ENCODE measurements around the gene PYROXD2. TPM values are rescaled to one million over a fixed set of nuclear protein-coding genes. Genes with fewer than 3 reads are reported as not detected.
A peak's percentile ranks its signal among the peaks of the same experiment; 100 is the strongest.
"Not testable (repeated sequence)": the region's sequence is repeated elsewhere in the genome, so short reads cannot be mapped to it uniquely, and the experiment has no call there.

PYROXD2 gene
- total RNA-seq, 1 experiment from 2014 or later: 4.2 TPM

DNA sequence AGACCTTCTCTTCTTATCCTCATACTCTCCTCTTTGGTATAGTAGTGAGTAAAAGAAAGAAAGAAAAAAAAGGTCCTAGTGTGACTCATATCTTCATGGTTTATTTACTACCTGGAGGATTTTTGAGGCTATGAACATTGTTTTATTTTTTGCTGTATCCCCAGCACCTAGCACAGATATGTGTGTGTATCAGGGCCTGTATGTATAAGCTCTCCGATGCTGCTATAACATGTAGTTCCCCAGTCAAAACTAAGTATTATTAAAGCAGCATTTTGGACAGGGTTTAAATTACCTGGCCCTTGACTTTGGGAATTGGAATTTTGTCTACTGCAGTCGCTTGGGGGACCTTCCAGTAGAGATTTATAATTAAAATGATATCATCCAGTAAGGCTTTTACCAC, 46.3 kb downstream of the PYROXD2 start:
- no peak for DNase-seq (ENCODE audit: low spot score)

DNA sequence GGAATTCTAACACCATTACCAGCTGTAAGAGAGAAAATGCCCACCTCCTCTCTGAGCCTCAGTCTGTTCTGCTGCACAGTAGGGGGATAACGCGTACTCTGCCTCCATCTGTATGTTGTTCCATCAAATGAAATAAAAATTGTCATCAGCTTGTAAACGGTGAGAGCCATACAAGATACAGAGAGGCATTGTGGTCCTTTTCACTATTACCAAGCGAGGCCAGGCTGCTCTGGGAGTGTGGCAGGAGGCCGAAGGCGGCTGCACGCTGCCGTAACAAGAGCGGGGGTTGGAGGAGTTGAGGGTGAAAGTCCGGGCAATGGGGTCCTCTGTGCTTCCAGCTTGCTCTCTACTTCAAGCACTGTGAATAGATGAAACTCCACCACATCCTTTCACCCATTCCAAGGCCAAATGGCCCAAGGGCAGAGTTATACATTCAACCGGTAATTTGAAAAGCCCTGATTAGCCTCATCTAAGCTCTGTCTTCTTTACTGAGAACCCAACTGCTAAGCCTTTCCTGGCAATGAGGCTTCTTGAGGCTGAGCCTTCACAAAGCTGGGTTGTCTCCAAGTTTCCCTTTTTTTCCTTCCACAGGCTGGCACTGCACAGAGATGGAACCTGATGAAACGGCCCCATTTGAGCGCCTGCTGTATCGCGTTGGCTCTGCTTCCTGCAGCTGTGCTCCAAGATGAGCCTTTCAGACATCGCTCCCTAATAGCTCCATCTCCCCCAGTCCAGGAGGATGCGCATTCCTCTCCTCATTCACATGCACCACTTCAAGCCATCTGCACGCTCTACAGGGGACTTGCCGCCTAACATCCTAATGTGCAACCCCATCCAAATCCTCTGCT, 47.2 kb downstream of the PYROXD2 start:
- no peak for DNase-seq (ENCODE audit: low spot score)

DNA sequence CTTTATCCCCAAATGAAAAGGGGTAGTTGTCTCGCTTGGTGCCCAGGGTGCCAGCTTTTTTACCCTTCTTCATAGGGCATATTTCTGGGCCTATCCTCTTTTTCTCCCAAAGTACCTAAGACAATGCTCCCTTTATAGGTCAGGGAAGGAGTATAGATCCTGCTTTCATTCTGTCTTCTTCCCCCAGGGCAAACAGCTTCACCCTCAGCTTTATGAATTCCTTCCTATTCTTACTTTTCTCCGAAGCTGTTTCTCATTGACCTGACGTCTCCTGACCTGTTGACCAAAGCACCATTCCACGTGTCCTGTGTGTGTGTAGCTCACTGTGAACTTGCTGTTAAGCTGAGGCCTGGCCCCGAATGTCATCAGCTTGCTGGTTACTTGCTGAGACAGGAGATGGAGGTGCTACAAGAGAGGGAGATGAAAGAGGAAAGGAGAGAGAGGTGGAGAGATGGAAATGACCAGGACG, 48.9 kb downstream of the PYROXD2 start:
- no peak for DNase-seq (ENCODE audit: low spot score)

DNA sequence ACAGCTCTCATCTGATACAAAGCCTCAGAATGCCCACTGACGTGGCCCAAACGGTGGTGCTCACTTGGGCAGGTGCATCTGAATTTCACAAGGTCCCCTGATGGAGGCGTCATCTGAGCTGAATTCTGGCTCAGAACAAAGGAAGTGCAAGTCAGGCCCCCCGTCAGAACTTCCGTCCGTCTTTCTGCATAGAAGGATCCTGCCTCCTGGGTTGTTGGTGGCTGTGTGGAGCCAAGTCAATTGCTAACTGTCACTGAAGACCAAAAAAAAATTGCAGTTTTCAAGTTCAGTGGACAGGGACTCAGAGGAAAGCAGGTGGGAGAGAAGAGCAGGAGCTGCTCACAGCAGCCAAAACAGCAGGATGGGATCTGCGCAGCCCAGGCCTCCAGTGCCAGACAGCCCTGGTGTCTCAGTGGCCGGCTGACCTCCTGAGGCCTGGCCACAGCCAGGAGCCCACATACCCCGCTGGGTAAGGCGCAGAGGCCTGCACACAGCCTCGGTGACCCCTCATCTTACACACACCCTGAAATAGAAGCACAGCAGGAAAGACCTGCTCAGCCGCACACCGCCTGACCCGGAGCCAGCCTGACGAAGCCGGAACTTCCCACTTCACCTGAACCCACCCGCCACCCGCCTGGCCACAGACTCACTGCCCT, 49.4 kb downstream of the PYROXD2 start:
- DNase-seq (ENCODE audit: low spot score): no peak

DNA sequence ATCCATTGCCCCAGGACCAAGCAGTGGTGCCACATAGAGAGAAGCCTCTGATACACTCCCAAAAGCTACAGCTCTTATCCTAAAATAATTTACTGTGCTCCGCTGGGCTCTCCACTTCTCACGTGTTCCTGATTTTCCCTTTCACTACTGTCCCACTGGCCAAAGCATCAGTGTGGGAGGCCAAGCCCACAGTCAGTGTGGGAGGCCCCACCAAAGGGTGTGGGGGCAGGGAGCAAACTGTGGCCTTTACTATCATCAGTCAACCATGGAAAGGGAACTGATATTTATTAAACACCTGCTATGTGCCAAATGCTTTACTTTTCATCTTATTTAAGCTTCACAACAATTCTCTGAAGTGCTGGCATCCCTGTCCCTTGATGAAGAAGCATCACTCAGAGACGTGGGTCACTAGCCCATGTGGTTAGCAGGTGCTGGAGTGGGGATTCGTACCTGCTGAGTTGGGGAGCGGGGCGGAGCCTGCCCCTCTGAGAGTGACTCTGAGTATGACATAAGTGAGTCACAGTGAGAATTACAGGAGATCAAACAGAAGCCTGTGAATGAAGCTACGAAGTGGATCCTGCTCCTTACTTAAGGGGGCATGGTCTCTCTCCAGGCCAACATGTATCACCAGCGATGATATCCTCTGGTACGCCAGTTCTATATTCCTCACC, 50.4 kb downstream of the PYROXD2 start:
- no peak for DNase-seq (ENCODE audit: low spot score)

- no peak for DNase-seq (ENCODE audit: low spot score)
These were observed 51.8 kb downstream of the PYROXD2 start for GRCh38 chr10:98363220-98363619.

GRCh38 chr10:98361131-98362025, 53.6 kb downstream of the PYROXD2 start:
- peak; percentile 95 for DNase-seq (ENCODE audit: low spot score)

- no peak for DNase-seq (ENCODE audit: low spot score)
These were observed 57.7 kb downstream of the PYROXD2 start for GRCh38 chr10:98357194-98357822.

- no peak for DNase-seq (ENCODE audit: low spot score)
These were observed 60.5 kb downstream of the PYROXD2 start for GRCh38 chr10:98354491-98354890.

GRCh38 chr10:98353170-98353569, 61.8 kb downstream of the PYROXD2 start:
- no peak for DNase-seq (ENCODE audit: low spot score)

DNA sequence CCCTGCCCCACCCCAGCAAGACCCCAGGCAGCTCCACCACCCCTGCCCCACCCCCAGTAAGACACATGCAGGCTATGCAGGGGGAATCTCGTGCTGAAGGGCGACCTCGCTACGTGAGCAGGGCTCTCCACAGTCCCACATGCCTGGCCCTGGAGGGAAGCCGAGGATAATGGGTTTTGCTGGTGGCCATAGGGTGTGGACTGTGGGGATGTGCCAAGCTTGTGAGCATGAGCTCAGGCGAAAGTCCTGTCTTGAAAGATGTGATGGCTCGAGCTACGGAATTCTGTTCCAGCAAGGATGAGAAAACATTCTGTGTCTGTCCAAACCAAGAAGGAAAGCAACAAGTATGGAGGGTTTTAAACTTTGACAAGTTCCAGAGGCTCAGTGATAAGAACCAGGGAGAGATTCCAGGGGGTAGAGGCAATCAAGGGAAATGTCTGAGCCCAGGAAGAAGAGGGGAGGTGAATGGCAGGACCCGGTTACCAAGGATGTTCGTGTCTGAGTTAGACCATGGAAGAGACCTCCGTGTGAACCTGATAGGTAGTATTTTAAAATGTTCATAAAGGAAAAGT, 63.1 kb downstream of the PYROXD2 start:
- DNase-seq (ENCODE audit: low spot score): no peak

GRCh38 chr10:98349508-98349922, 65.5 kb downstream of the PYROXD2 start:
- peak; percentile 70 for DNase-seq (ENCODE audit: low spot score)

DNA sequence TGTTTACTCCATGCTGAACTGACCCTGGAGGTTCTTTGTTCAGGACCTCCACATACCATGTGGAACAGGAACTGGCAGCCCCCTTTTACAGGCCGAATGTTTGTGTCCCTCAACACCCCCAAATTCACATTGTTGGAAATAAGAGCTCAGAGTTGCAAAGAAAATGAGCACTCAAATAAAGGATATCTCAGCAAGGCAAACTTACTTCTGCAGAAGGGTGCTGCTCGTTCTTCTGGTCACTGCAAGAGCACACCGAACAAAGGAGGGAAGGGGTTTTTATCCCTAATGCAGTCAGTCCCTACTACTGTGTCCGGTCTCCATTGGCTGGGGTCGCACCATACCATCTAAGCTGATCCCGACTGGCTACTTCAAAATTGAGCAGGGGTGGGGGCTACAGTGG, 68.1 kb downstream of the PYROXD2 start:
- DNase-seq (ENCODE audit: low spot score): no peak

- no peak for DNase-seq (ENCODE audit: low spot score)
These were observed 70.4 kb downstream of the PYROXD2 start for GRCh38 chr10:98344589-98345038.

DNA sequence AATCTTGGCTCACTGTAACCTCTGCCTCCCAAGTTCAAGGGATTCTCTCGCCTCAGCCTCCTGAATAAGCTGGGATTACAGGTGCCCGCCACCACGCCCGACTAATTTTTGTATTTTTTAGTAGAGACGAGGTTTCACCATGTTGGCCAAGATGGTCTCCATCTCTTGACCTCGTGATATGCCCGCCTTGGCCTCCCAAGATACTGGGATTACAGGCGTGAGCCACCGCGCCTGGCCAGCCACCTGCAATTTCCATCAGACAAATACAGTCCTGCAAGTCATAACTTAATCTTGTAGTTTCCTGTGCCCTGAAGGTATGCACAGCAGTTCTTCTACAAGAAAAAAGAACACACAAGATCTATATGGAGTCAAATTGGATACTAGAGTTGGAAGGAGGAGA, 73.3 kb downstream of the PYROXD2 start:
- DNase-seq (ENCODE audit: low spot score): not testable (repeated sequence)

- DNase-seq (ENCODE audit: low spot score): no peak
These were observed 74.1 kb downstream of the PYROXD2 start for GRCh38 chr10:98340940-98341310.

DNA sequence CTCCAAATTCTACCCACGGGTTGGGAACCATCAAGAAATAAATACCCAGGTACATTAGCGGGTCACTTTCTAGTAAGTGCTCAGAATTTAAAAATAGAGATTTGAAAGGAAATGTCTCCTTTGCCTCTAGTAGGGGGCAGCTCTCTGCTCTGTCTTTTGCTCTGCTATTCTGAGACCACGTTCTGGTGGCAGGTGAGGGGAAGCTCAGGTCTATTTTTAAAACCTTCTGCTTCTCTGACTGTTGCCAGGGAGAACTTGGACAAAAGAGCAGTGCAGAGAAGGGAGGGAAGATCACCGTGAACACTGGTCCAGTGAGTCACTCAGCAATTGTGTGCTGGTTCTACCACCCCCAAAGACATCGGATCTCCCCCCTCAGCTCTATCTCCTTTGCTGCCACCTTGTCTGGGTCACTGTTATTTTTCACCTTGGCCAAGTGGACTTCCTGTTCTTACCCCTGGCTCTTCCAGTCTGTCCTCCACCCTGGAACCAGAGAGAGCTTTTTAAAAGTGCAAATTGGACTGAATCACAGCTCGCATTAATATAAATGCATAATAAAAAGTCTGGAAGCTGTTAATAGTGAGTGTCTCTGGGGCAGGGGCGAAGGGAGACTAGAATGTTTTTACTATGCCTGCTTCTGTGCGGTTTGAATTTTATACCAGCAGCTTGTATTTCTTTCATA, 74.6 kb downstream of the PYROXD2 start:
- DNase-seq (ENCODE audit: low spot score): no peak

GRCh38 chr10:98339799-98340198, 75.2 kb downstream of the PYROXD2 start:
- DNase-seq (ENCODE audit: low spot score): no peak

- no peak for DNase-seq (ENCODE audit: low spot score)
These were observed 76.1 kb downstream of the PYROXD2 start for GRCh38 chr10:98338896-98339295.

DNA sequence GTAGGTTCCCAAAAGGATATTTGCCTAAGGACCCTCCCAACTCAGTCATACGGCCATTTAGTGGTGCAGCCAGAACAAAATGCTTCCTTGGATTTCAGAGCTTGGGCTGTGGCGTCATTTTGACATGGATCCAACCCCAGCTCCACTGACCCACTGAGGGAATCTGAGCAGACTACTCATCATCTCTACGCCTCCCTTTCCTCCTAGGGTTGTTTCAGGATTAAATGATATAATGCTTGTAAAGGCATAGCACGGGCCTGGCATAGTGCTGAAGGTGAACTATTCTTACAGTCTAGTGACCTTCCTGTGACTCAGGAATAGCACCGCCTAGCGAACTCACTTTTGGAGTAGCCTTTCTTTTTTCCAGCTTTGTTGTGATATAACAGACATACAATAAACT, 76.7 kb downstream of the PYROXD2 start:
- DNase-seq (ENCODE audit: low spot score): no peak
